Epidermal melanocyte (primary cell): ENCODE measurements around the gene MMP26.
"Not testable (repeated sequence)": the region's sequence is repeated elsewhere in the genome, so short reads cannot be mapped to it uniquely, and the experiment has no call there.

Source experiments
- DNase-seq: peaks from one replicate; pipeline ENCODE4 v3.0.0; 2011; ENCODE audit warnings: low spot score; ENCODE audit not compliant: insufficient read length

Gene MMP26

GRCh38 chr11:4722616-4723534, 18.3 kb downstream of the MMP26 start:
- not testable (repeated sequence) for DNase-seq

GRCh38 chr11:4727171-4727570, 22.6 kb downstream of the MMP26 start:
- DNase-seq, result no peak

GRCh38 chr11:4740735-4741134, 36.2 kb downstream of the MMP26 start:
- no peak for DNase-seq

- no peak for DNase-seq
These were observed 43.9 kb downstream of the MMP26 start for GRCh38 chr11:4748438-4748837.

- no peak for DNase-seq
These were observed 46.6 kb downstream of the MMP26 start for GRCh38 chr11:4751201-4751600.
